ENCODE results near the gene MRPL1.
"Not testable (repeated sequence)": the region's sequence is repeated elsewhere in the genome, so short reads cannot be mapped to it uniquely, and the experiment has no call there.

- not testable (repeated sequence) for TF ChIP-seq CTCF (IDR thresholded peaks at IDR 0.05; ENCODE audit: low read depth, low read length, missing input control); TAF1 (conservative IDR thresholded peaks at IDR 0.05); FOXA1 (IDR thresholded peaks at IDR 0.05); EGR1 (IDR thresholded peaks at IDR 0.05; ENCODE audit: low read depth in 2 of 2); YY1 (IDR thresholded peaks at IDR 0.05); JUND (IDR thresholded peaks at IDR 0.05); ZBTB33 (IDR thresholded peaks at IDR 0.05)
Measured at GRCh38 chr4:77945929-77946328, 83.3 kb downstream of the MRPL1 start.
